ENCODE data around the gene MYZAP.

The MYZAP gene

DNA sequence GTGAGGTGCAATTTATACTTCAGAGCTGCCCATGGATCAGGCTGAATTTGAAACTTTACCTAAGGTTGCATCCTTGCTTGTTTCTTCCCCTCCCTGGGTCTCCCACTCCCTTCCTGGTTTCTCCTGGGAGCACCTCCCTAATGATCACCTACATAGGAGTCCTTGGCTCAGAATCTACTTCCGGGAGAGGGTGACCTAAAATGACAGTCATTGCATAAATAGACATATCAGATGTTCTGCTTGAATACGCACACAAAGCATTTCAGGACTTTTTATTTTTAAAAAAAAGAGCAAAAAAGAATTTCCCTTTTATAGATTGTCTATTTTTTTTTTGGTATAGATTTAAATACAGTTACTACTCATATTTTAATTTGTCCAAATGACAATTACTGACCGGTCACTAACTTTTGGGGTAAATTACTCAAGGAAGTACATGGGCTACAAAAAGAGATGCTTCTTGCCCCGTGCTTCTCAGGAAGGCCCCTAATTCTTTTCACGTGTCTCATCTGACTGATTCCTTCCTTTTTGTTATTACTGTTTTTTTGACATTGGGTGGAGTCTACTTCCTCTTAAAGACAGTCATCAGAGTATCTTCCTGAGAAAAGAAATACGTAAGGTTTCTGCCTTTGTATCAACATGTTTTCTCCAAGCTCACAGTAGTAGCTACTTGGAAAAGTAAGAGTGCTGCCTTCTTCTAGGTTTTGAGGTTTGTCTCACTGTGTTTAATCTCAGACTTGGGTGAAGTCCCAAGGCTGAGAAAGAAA, 4.9 kb upstream of the MYZAP start:
- TF ChIP-seq, protein P1, sequence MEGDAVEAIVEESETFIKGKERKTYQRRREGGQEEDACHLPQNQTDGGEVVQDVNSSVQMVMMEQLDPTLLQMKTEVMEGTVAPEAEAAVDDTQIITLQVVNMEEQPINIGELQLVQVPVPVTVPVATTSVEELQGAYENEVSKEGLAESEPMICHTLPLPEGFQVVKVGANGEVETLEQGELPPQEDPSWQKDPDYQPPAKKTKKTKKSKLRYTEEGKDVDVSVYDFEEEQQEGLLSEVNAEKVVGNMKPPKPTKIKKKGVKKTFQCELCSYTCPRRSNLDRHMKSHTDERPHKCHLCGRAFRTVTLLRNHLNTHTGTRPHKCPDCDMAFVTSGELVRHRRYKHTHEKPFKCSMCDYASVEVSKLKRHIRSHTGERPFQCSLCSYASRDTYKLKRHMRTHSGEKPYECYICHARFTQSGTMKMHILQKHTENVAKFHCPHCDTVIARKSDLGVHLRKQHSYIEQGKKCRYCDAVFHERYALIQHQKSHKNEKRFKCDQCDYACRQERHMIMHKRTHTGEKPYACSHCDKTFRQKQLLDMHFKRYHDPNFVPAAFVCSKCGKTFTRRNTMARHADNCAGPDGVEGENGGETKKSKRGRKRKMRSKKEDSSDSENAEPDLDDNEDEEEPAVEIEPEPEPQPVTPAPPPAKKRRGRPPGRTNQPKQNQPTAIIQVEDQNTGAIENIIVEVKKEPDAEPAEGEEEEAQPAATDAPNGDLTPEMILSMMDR (IDR thresholded peaks at IDR 0.05; ENCODE audit: low read length, missing control alignments), result no peak
- DNase-seq (ENCODE audit: low read depth), result no peak

DNA sequence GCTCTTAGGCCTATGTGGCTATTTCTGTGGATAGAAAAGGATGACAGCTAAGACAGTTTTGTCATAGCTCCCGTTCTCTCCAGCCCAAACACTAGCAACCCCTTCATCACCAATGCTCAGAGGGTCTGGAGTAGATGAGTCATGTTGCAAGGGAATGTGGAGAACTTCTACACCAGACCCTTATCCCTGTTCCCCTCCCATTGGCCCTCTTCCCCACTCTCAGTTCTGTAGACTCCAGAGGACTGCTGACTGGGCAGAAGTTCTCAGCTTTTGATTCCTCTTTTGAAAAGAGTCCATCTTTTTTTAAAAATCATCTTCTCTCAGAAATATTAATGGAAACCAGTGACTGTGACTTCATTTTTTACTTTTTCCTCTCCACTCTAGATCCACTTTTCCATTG, 2.4 kb upstream of the MYZAP start:
- no peak for DNase-seq (ENCODE audit: low read depth)
- H3K4me3 ChIP-seq (replicated peaks; ENCODE audit: low read depth, low read length), result no peak overlapping the region
- TF ChIP-seq, protein P1 (IDR thresholded peaks at IDR 0.05; ENCODE audit: low read length, missing control alignments), result no peak

More for the DNA sequence above, 4.9 kb upstream of the MYZAP start:
- no peak overlapping the region for H3K4me3 ChIP-seq (replicated peaks; ENCODE audit: low read depth, low read length)

DNA sequence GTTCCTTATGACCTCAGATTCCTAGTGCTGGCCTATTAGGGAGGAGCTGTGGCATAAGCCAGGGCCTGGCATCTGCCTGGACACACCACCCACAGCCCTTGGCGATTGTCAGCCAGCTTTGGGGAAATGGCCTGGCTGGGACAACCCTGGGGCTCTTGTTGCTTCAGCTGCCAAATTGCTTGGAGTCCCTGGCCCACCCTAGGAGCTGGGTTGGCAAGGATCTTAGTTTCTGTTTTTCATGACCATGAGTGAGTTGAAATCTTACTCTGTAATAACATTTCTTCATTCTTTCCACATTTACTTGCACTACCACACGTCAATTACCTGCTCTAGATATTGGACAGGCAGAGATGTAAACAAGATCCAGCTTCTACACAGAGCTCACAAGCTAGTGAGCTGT, 1.9 kb upstream of the MYZAP start:
- no peak overlapping the region for H3K4me3 ChIP-seq (replicated peaks; ENCODE audit: low read depth, low read length)
- TF ChIP-seq, protein P1 (IDR thresholded peaks at IDR 0.05; ENCODE audit: low read length, missing control alignments), result no peak
- no peak for DNase-seq (ENCODE audit: low read depth)

DNA sequence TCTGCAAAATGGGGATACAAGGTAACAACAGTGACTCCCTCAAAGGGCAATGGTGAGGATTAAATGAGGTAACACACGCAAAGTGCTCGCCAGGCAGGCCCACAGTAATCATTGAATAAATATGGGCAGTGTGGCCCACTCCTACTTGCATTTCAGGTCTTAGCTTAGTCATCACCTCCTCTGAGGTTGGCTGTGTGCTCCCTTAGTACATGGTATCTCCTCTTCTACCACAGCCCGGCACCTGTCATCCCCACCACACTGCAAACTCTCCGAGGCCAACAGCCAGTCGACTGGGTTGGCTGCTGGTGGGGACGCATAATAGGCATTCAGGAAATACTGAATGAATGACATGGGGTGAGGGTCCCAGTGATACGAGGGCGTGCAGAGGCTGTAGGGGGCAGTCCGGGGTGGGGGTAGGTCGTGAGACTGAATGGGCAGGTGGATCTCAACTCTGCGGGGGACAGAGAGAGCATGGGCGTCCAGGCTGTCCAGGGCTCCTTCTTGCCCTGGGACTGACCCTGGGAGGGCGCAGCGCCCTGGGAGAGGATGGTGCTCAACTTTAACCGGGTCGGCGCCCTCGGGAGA, 375 bp upstream of the MYZAP start:
- TF ChIP-seq, protein P1 (IDR thresholded peaks at IDR 0.05; ENCODE audit: low read length, missing control alignments), result no peak
- peak overlapping the region; percentile 44 for H3K4me3 ChIP-seq (replicated peaks; ENCODE audit: low read depth, low read length)
- DNase-seq (ENCODE audit: low read depth), result no peak

DNA sequence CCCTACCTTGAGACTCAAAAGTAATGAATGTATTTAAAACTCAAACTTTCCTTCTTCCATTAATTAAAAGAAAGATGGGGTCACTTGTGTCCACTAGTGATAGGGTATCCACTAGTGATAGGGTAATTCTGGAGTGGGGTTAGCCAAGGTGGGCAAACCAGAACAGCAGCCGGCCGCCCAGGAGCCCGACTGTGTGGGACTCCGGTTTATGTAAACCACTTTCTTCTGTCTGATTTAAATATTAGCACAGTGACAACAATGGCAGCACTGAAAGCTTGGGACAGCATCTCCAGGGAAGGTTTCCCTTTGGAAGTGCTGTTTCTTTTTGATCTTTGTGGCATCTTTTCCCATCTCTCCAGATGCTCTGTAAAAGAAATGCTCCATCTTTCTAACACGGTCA, 722 bp downstream of the MYZAP start:
- H3K4me3 ChIP-seq (replicated peaks; ENCODE audit: low read depth, low read length), result peak overlapping the region; percentile 44
- DNase-seq (ENCODE audit: low read depth), result no peak
- TF ChIP-seq, protein P1 (IDR thresholded peaks at IDR 0.05; ENCODE audit: low read length, missing control alignments), result no peak

DNA sequence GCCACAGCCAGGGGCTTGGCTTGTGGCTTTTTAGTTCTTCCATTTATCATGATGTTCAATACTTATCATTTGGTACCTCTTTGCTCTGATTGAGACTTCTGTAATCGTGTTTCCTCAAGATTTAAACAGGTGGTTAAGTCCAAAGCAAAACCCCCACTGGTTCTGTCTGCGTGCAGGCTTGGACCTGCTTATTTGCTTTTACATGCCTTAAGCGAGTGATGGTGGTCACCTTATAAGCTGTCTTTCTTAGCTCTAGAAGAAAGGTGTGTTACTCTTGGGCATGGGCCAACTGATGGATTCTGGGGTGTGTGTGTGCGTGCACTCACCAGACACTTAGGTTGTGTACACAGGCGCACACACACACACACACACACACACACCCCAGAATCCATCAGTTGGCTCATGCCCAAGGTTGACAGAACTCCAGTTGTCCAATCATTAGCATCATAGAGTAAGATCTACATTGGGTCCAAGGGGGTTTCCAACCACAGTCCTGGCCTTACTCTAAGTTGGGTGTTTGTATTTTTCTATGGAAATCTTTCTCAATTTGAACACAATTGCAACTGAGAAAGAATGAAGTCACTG, 1.2 kb downstream of the MYZAP start:
- no peak overlapping the region for H3K4me3 ChIP-seq (replicated peaks; ENCODE audit: low read depth, low read length)
- DNase-seq (ENCODE audit: low read depth), result no peak
- TF ChIP-seq, protein P1 (IDR thresholded peaks at IDR 0.05; ENCODE audit: low read length, missing control alignments), result no peak

Data from fibroblast of pulmonary artery (primary cell).